ENCODE measurements around the gene SLC12A3.

GRCh38 chr16:56912746-56913708 is 48.0 kb downstream of the SLC12A3 start:
- TF ChIP-seq CTCF (IDR thresholded peaks at IDR 0.05; ENCODE audit: low read depth, low read length) (no peak), POLR2A (IDR thresholded peaks at IDR 0.05; ENCODE audit: extremely low read depth, insufficient read length) (no peak), MYC (IDR thresholded peaks at IDR 0.05; ENCODE audit: low read depth, low read length) (no peak)

Measured in NB4 (cell line).